HG03103 (cell line): ENCODE measurements around the gene CMTR1.

Experiments used
- ATAC-seq: cut with Tn5 transposase; IDR thresholded peaks from one replicate; pipeline ENCODE4 v1.9.1; 2021; ENCODE audit warnings: low read depth; ENCODE audit not compliant: unreplicated experiment

The CMTR1 gene

DNA sequence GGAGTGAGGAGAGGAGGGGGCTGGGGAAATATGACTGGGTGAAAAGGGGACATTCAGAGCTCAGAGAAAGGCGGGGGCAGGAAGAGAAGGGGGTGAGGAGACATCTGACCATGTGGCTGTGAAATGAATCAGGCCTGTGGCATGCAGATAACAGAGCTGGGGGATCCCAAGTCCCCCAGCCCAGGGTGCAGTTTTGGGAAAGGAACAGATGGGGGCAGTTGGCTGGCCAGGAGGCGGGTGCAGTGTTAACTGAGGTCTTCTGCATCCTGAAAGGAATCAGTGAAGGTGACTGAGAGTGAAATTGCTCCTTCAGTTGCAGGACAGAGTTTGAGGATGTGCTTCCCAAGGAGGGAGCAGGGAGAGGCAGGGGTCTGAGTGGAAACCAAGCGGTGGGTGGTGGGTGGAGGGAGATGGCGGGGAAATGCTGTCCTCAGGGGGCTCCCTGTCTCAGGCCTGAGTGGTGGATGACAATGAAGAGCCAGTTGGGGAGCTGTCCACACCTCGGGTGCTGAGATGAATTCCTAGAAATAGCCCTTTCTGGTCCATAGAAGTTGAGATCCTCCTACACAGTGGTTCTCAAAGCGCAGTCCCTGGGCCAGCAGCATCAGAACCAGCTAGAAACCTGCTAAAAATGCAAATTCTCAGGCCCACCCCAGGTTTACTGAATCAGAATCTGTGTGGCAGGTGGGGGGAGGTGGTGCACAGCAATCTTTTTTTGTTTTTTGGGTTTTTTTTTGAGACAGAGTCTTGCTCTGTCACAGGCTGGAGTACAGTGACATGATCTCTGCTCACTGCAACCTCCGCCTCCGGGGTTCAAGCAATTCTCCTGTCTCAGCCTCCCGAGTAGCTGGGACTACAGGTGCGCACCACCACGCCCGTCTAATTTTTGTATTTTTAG, 92.7 kb downstream of the CMTR1 start:
- no peak for ATAC-seq

DNA sequence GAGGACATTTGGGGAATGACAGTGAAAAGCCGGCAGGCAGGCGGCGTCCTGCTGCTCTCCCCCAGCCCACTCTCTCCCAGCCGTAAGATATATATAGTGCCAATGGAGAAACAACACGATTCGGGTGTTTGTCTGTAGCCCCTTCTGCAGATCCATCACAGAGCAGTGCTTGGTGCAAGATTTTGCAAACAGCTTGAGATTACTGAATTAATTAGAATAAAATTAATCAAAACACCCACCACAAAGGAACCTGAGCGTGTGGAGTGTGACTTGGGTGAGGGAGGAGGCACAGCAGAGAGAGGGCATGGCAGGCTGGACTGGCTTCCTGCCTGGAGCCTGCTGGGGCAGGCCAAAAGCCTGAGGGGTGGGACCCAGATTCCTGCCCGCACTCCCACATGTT, 95.5 kb downstream of the CMTR1 start:
- no peak for ATAC-seq

DNA sequence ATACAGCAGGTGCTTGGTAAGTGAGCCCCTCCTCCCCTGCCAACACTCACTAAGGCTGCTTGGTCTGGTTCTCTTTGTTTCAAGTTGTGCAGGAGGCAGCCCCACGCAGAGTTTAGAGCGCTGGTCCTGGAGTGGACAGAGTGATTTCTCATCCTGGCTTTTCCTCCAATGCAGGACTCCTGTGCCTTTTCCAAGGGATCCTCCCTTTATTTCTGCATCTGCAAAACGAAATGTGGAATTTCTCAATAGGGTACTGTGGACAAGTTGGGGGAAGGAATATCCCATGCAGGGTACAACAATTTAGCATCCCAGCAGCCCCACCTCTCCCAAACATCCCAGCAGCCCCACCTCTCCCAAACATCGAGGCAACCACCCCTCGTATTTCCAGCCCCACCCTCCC, 97.3 kb downstream of the CMTR1 start:
- ATAC-seq, result no peak

DNA sequence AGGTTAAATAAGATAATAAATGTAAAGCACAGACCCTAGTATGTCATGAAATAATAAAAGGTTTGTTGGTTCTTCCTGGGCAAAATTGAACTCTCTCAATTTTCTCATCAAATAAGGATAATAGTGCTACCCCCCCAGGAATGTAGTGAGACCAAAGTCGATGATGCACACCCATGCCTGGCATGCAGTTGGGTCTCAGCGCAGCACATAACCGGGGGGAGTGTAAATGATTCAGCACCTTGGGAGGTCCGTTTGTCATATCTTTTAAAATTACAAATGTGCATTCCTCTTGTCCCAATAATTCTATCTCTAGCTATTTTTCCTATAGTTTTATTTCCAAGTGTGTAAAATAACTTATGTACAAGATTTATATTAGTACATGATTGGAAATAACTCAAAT, 98.0 kb downstream of the CMTR1 start:
- no peak for ATAC-seq
